Parathyroid adenoma (tissue), 2 donors: ENCODE data around the gene LYZL6.

Experiments used
- H2AFZ ChIP-seq: fragments of 300-600 bp; sonication (generic); one replicate; pipeline ENCODE4 v1.7.0; 2017; ENCODE audit warnings: antibody characterized with exemption, mild to moderate bottlenecking
- H3K27ac ChIP-seq: fragments of 300-600 bp; sonication (generic); one replicate; pipeline ENCODE4 v1.7.0; 2017
- H3K27me3 ChIP-seq: fragments of 300-600 bp; sonication (generic); one replicate; pipeline ENCODE4 v1.7.0; 2017; ENCODE audit warnings: low read length; ENCODE audit not compliant: control insufficient read depth, insufficient read depth
- H3K36me3 ChIP-seq: fragments of 300-600 bp; sonication (generic); one replicate; pipeline ENCODE4 v1.7.0; 2017; ENCODE audit warnings: low read length; ENCODE audit not compliant: control insufficient read depth, insufficient read depth
- H3K4me1 ChIP-seq: fragments of 300-600 bp; sonication (generic); one replicate; pipeline ENCODE4 v1.7.0; 2017; ENCODE audit warnings: control low read depth
- H3K4me2 ChIP-seq: fragments of 300-600 bp; sonication (generic); one replicate; pipeline ENCODE4 v1.7.0; 2017; ENCODE audit warnings: low read length
- H3K4me3 ChIP-seq: fragments of 300-600 bp; sonication (generic); one replicate; pipeline ENCODE4 v1.7.0; 2017; ENCODE audit warnings: low read depth, low read length
- H3K79me2 ChIP-seq: fragments of 300-600 bp; sonication (generic); one replicate; pipeline ENCODE4 v1.7.0; 2017; ENCODE audit warnings: control low read depth
- H3K9ac ChIP-seq: fragments of 300-600 bp; sonication (generic); one replicate; pipeline ENCODE4 v1.7.0; 2017; ENCODE audit warnings: mild to moderate bottlenecking
- H3K9me3 ChIP-seq: fragments of 300-600 bp; sonication (generic); one replicate; pipeline ENCODE4 v1.7.0; 2017; ENCODE audit warnings: low read length; ENCODE audit not compliant: control insufficient read depth
- CTCF ChIP-seq: fragments of 300-600 bp; sonication (generic); IDR thresholded peaks from one replicate; pipeline ENCODE4 v1.7.0; 2017; ENCODE audit warnings: antibody characterized with exemption, mild to moderate bottlenecking
- donor health status: primary hyperparathyroidism.

LYZL6 gene

GRCh38 chr17:35969558-35970380 lies 26.3 kb upstream of the LYZL6 start:
- Histone ChIP-seq H3K27ac (no peak overlapping the region), H3K9ac (no peak overlapping the region)

GRCh38 chr17:35968520-35969054 lies 25.1 kb upstream of the LYZL6 start:
- no peak overlapping the region for H2AFZ ChIP-seq
- no peaks in the 10 kb centered on the region for H3K27me3 ChIP-seq
- H3K27ac ChIP-seq: no peak overlapping the region
- H3K4me3 ChIP-seq: no peak overlapping the region
- H3K9ac ChIP-seq: no peak overlapping the region
- H3K9me3 ChIP-seq: no peaks in the 10 kb centered on the region
- H3K4me2 ChIP-seq: no peak overlapping the region
- no peaks in the 10 kb centered on the region for H3K79me2 ChIP-seq
- TF ChIP-seq CTCF: no peak
- no peaks in the 10 kb centered on the region for H3K4me1 ChIP-seq
- H3K36me3 ChIP-seq: no peaks in the 10 kb centered on the region

More at GRCh38 chr17:35969558-35970380, 26.3 kb upstream of the LYZL6 start:
- Histone ChIP-seq H3K27me3 (no peaks in the 10 kb centered on the region), H2AFZ (no peak overlapping the region), H3K36me3 (no peaks in the 10 kb centered on the region), H3K79me2 (no peaks in the 10 kb centered on the region), H3K4me3 (no peak overlapping the region), H3K4me2 (no peak overlapping the region), H3K4me1 (no peaks in the 10 kb centered on the region), H3K9me3 (no peaks in the 10 kb centered on the region)
- peak; percentile 78 for TF ChIP-seq CTCF

- H3K27me3 ChIP-seq: no peaks in the 10 kb centered on the region
- H3K27ac ChIP-seq: no peak overlapping the region
- no peak overlapping the region for H3K9ac ChIP-seq
- H3K4me3 ChIP-seq: no peak overlapping the region
- no peak for TF ChIP-seq CTCF
- H3K4me1 ChIP-seq: no peaks in the 10 kb centered on the region
- no peaks in the 10 kb centered on the region for H3K79me2 ChIP-seq
- no peaks in the 10 kb centered on the region for H3K36me3 ChIP-seq
- no peaks in the 10 kb centered on the region for H3K9me3 ChIP-seq
- H3K4me2 ChIP-seq: no peak overlapping the region
- H2AFZ ChIP-seq: no peak overlapping the region
Measured at GRCh38 chr17:35965272-35965671, 21.8 kb upstream of the LYZL6 start.

GRCh38 chr17:35963663-35964062 lies 20.1 kb upstream of the LYZL6 start:
- no peak overlapping the region for H3K4me2 ChIP-seq
- H2AFZ ChIP-seq: no peak overlapping the region
- TF ChIP-seq CTCF: no peak
- no peaks in the 10 kb centered on the region for H3K4me1 ChIP-seq
- no peaks in the 10 kb centered on the region for H3K36me3 ChIP-seq
- no peak overlapping the region for H3K9ac ChIP-seq
- H3K4me3 ChIP-seq: no peak overlapping the region
- no peaks in the 10 kb centered on the region for H3K9me3 ChIP-seq
- no peak overlapping the region for H3K27ac ChIP-seq
- H3K79me2 ChIP-seq: no peaks in the 10 kb centered on the region
- no peaks in the 10 kb centered on the region for H3K27me3 ChIP-seq

GRCh38 chr17:35953720-35954119 lies 10.2 kb upstream of the LYZL6 start:
- Histone ChIP-seq H3K27ac (no peak overlapping the region), H3K9ac (no peak overlapping the region)

More at GRCh38 chr17:35953720-35954119, 10.2 kb upstream of the LYZL6 start:
- Histone ChIP-seq H3K9me3 (no peaks in the 10 kb centered on the region), H3K4me1 (no peaks in the 10 kb centered on the region), H3K4me2 (no peak overlapping the region), H3K36me3 (no peaks in the 10 kb centered on the region), H3K4me3 (no peak overlapping the region), H3K27me3 (no peaks in the 10 kb centered on the region), H2AFZ (no peak overlapping the region), H3K79me2 (no peaks in the 10 kb centered on the region)
- no peak for TF ChIP-seq CTCF
